ENCODE results near the gene SPTLC2.
A peak's percentile ranks its signal among the peaks of the same experiment; 100 is the strongest.

The SPTLC2 gene

GRCh38 chr14:77570706-77571268, 45.6 kb downstream of the SPTLC2 start:
- no peak for DNase-seq (ENCODE audit: extremely low spot score)
- ChIA-PET POLR2A (no interaction called here), CTCF (interaction anchor here (0.9 to 2.2 kb wide), 3 partner anchors 19 to 112 kb away, joined by 3 to 10 read pairs (median 3); no protein-coding TSS in a partner anchor)
- no peak for TF ChIP-seq CTCF (IDR thresholded peaks at IDR 0.05; ENCODE audit: control extremely low read depth, extremely low read depth, low read depth, missing control alignments)

- POLR2A ChIA-PET: no interaction called here
- CTCF ChIA-PET: interaction anchor here (0.9 to 1.7 kb wide), 5 partner anchors 12 to 250 kb away, joined by 3 to 6 read pairs (median 5); no protein-coding TSS in a partner anchor
- DNase-seq (ENCODE audit: extremely low spot score): no peak
- no peak for TF ChIP-seq CTCF (IDR thresholded peaks at IDR 0.05; ENCODE audit: control extremely low read depth, extremely low read depth, low read depth, missing control alignments)
Observed at GRCh38 chr14:77565994-77566305, 50.5 kb downstream of the SPTLC2 start.

- DNase-seq (ENCODE audit: extremely low spot score): peak; percentile 30
- CTCF ChIA-PET: interaction anchor here (0.9 to 1.7 kb wide), 5 partner anchors 11 to 249 kb away, joined by 3 to 6 read pairs (median 5); no protein-coding TSS in a partner anchor
- no peak for TF ChIP-seq CTCF (IDR thresholded peaks at IDR 0.05; ENCODE audit: control extremely low read depth, extremely low read depth, low read depth, missing control alignments)
- POLR2A ChIA-PET: no interaction called here
Observed at GRCh38 chr14:77565289-77565993, 51.0 kb downstream of the SPTLC2 start.

GRCh38 chr14:77562681-77563080, 53.8 kb downstream of the SPTLC2 start:
- ChIA-PET CTCF (interaction anchor here (1.1 to 1.4 kb wide), 2 partner anchors 10 to 11 kb away, joined by 3 read pairs; no protein-coding TSS in a partner anchor), POLR2A (no interaction called here)
- no peak for DNase-seq (ENCODE audit: extremely low spot score)
- TF ChIP-seq CTCF (IDR thresholded peaks at IDR 0.05; ENCODE audit: control extremely low read depth, extremely low read depth, low read depth, missing control alignments): no peak

GRCh38 chr14:77561881-77562280, 54.6 kb downstream of the SPTLC2 start:
- ChIA-PET POLR2A (no interaction called here), CTCF (interaction anchor here (1.1 to 1.4 kb wide), 2 partner anchors 9 to 12 kb away, joined by 3 read pairs; no protein-coding TSS in a partner anchor)
- TF ChIP-seq CTCF (IDR thresholded peaks at IDR 0.05; ENCODE audit: control extremely low read depth, extremely low read depth, low read depth, missing control alignments): no peak
- DNase-seq (ENCODE audit: extremely low spot score): no peak

- CTCF ChIA-PET: interaction anchor here (1.3 to 1.8 kb wide), 2 partner anchors 9 to 100 kb away, joined by 5 to 6 read pairs; no protein-coding TSS in a partner anchor
- POLR2A ChIA-PET: no interaction called here
- TF ChIP-seq CTCF (IDR thresholded peaks at IDR 0.05; ENCODE audit: control extremely low read depth, extremely low read depth, low read depth, missing control alignments): no peak
- DNase-seq (ENCODE audit: extremely low spot score): no peak
Observed at GRCh38 chr14:77559381-77559780, 57.1 kb downstream of the SPTLC2 start.
